ENCODE measurements around the gene HLA-DQA2.

The HLA-DQA2 gene

DNA sequence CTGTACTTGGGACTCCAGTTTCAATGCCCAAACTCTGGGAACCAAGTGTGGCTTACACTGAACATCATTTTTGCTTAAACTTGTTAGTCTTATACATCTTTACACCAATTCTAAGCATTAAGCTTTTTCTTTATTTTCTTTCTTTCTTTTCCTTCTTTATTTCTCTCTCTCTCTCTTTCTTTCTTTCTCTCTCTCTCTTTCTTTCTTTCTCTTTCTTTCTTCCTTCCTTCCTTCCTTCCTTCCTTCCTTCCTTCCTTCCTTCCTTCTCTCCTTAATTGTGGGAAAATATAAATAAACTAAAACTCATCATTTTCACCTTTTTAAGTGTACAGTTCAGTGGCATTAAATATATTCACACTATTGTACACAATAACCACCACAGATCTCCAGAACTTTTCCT lies 31.6 kb upstream of the HLA-DQA2 start (continued):
- no peak for TF ChIP-seq PPARA (CRISPR knock-in tag; IDR thresholded peaks at IDR 0.05; ENCODE audit: borderline replicate concordance)
- TF ChIP-seq, protein P1, sequence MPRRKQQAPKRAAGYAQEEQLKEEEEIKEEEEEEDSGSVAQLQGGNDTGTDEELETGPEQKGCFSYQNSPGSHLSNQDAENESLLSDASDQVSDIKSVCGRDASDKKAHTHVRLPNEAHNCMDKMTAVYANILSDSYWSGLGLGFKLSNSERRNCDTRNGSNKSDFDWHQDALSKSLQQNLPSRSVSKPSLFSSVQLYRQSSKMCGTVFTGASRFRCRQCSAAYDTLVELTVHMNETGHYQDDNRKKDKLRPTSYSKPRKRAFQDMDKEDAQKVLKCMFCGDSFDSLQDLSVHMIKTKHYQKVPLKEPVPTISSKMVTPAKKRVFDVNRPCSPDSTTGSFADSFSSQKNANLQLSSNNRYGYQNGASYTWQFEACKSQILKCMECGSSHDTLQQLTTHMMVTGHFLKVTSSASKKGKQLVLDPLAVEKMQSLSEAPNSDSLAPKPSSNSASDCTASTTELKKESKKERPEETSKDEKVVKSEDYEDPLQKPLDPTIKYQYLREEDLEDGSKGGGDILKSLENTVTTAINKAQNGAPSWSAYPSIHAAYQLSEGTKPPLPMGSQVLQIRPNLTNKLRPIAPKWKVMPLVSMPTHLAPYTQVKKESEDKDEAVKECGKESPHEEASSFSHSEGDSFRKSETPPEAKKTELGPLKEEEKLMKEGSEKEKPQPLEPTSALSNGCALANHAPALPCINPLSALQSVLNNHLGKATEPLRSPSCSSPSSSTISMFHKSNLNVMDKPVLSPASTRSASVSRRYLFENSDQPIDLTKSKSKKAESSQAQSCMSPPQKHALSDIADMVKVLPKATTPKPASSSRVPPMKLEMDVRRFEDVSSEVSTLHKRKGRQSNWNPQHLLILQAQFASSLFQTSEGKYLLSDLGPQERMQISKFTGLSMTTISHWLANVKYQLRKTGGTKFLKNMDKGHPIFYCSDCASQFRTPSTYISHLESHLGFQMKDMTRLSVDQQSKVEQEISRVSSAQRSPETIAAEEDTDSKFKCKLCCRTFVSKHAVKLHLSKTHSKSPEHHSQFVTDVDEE (CRISPR knock-in tag; IDR thresholded peaks at IDR 0.05) = no peak

DNA sequence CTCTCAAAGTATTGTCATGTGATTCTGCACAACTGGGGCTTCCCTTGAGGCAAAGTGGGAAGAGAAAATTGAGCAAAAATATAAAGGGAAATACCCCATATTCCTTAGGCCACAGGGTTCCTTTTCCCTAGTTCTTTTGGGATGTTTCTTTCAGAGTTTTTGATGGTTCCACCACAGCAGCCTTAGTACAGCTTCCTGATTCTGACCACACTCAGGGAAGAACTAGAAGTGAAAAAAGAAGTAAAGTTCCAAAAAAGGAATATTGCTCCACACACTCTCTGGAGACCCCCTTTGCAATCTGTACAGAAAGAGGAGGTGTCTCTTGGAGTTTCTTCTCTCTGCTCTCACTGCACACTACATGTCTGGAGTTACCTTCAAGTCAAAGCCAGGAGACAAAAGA lies 27.9 kb upstream of the HLA-DQA2 start:
- TF ChIP-seq ZNF8 (CRISPR knock-in tag; IDR thresholded peaks at IDR 0.05) = no peak
- TF ChIP-seq ZNF70 (CRISPR knock-in tag; IDR thresholded peaks at IDR 0.05) = no peak
- no peak for TF ChIP-seq ZNF565 (CRISPR knock-in tag; conservative IDR thresholded peaks at IDR 0.05; ENCODE audit: low read depth)
- TF ChIP-seq, protein P2, sequence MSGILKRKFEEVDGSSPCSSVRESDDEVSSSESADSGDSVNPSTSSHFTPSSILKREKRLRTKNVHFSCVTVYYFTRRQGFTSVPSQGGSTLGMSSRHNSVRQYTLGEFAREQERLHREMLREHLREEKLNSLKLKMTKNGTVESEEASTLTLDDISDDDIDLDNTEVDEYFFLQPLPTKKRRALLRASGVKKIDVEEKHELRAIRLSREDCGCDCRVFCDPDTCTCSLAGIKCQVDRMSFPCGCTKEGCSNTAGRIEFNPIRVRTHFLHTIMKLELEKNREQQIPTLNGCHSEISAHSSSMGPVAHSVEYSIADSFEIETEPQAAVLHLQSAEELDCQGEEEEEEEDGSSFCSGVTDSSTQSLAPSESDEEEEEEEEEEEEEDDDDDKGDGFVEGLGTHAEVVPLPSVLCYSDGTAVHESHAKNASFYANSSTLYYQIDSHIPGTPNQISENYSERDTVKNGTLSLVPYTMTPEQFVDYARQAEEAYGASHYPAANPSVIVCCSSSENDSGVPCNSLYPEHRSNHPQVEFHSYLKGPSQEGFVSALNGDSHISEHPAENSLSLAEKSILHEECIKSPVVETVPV (CRISPR knock-in tag; IDR thresholded peaks at IDR 0.05) = no peak
- no peak for TF ChIP-seq ESRRG (CRISPR knock-in tag; IDR thresholded peaks at IDR 0.05)
- TF ChIP-seq, protein P1 (CRISPR knock-in tag; IDR thresholded peaks at IDR 0.05) = no peak
- TF ChIP-seq SNAI2 (CRISPR knock-in tag; IDR thresholded peaks at IDR 0.05) = no peak
- TF ChIP-seq ZFP30 (CRISPR knock-in tag; IDR thresholded peaks at IDR 0.05) = no peak
- TF ChIP-seq PPARA (CRISPR knock-in tag; IDR thresholded peaks at IDR 0.05; ENCODE audit: borderline replicate concordance) = no peak
- TF ChIP-seq ARNTL (CRISPR knock-in tag; IDR thresholded peaks at IDR 0.05; ENCODE audit: borderline replicate concordance, low read depth) = no peak
- no peak for TF ChIP-seq ISL1 (CRISPR knock-in tag; IDR thresholded peaks at IDR 0.05)
- TF ChIP-seq, protein P3, sequence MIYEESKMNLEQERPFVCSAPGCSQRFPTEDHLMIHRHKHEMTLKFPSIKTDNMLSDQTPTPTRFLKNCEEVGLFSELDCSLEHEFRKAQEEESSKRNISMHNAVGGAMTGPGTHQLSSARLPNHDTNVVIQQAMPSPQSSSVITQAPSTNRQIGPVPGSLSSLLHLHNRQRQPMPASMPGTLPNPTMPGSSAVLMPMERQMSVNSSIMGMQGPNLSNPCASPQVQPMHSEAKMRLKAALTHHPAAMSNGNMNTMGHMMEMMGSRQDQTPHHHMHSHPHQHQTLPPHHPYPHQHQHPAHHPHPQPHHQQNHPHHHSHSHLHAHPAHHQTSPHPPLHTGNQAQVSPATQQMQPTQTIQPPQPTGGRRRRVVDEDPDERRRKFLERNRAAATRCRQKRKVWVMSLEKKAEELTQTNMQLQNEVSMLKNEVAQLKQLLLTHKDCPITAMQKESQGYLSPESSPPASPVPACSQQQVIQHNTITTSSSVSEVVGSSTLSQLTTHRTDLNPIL (CRISPR knock-in tag; IDR thresholded peaks at IDR 0.05; ENCODE audit: low read depth) = no peak
- no peak for TF ChIP-seq ZC3H10 (CRISPR knock-in tag; IDR thresholded peaks at IDR 0.05)
- ATAC-seq = no peak

DNA sequence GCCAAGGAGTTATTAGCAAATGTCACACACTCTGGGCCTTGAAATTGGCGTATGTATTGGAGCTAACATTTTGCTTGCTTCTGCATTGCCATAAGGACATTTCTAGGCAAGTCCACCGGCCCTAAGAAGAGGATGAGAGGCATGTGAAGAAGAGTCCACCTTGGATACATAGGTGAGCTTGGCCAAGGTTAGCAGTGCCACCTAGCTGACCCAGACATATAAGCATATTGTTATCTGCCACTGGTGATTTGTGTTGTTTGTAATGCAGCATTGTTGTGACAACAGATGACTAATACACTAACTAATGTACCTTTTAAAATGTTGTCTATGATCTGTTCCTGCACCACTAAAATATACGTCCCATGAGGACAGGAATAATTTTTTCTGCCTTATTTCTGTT lies 24.8 kb upstream of the HLA-DQA2 start:
- ATAC-seq = no peak
- TF ChIP-seq, protein P4, sequence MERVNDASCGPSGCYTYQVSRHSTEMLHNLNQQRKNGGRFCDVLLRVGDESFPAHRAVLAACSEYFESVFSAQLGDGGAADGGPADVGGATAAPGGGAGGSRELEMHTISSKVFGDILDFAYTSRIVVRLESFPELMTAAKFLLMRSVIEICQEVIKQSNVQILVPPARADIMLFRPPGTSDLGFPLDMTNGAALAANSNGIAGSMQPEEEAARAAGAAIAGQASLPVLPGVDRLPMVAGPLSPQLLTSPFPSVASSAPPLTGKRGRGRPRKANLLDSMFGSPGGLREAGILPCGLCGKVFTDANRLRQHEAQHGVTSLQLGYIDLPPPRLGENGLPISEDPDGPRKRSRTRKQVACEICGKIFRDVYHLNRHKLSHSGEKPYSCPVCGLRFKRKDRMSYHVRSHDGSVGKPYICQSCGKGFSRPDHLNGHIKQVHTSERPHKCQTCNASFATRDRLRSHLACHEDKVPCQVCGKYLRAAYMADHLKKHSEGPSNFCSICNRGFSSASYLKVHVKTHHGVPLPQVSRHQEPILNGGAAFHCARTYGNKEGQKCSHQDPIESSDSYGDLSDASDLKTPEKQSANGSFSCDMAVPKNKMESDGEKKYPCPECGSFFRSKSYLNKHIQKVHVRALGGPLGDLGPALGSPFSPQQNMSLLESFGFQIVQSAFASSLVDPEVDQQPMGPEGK (CRISPR knock-in tag; IDR thresholded peaks at IDR 0.05; ENCODE audit: borderline replicate concordance) = no peak
- TF ChIP-seq OSR1 (CRISPR knock-in tag; IDR thresholded peaks at IDR 0.05) = no peak
- TF ChIP-seq, protein P2 (CRISPR knock-in tag; IDR thresholded peaks at IDR 0.05) = no peak
- no peak for TF ChIP-seq ESRRG (CRISPR knock-in tag; IDR thresholded peaks at IDR 0.05)
- no peak for TF ChIP-seq ZNF8 (CRISPR knock-in tag; IDR thresholded peaks at IDR 0.05)
- TF ChIP-seq, protein P3 (CRISPR knock-in tag; IDR thresholded peaks at IDR 0.05; ENCODE audit: low read depth) = no peak
- TF ChIP-seq, protein P1 (CRISPR knock-in tag; IDR thresholded peaks at IDR 0.05) = no peak
- TF ChIP-seq SNAI2 (CRISPR knock-in tag; IDR thresholded peaks at IDR 0.05) = no peak
- no peak for TF ChIP-seq TOX (CRISPR knock-in tag; IDR thresholded peaks at IDR 0.05; ENCODE audit: borderline replicate concordance)
- TF ChIP-seq GLIS3 (CRISPR knock-in tag; IDR thresholded peaks at IDR 0.05) = no peak
- no peak for TF ChIP-seq ARNTL (CRISPR knock-in tag; IDR thresholded peaks at IDR 0.05; ENCODE audit: borderline replicate concordance, low read depth)
- no peak for TF ChIP-seq TCF4 (CRISPR knock-in tag; IDR thresholded peaks at IDR 0.05; ENCODE audit: borderline replicate concordance)
